ENCODE measurements around the gene SPECC1L.

SPECC1L gene

DNA sequence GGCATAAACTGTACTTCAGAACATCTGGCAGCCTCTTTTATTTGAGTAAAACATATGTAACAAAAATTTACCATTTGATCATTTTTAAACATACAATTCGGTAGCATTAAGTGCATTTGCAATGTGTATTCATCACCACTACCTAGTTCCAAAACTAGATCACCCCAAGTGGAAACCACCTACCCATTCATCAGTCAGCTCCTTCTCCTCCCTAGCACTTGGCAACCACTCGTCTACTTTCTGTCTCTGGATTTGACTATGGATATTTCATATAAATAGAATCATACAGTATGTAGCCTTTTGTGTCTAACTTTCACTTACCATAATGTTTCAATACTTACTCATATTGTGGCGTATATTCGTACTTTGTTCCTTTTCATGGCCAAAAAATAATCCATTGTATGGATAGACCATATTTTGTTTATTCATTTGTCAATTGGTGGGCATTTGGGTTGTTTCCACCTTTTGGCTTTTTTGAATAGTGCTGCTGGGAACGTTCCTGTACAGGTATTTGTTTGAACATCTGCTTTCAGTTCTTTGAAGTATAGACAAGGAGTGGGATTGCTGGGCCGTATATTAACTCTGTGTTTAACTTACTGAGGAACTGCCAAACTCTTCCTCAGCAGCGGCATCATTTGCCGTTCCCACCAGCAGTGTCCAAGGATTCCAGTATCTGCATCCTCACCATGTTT is 129.5 kb downstream of the SPECC1L start:
- no peak for DNase-seq (ENCODE audit: low read depth in 2 of 2)

DNA sequence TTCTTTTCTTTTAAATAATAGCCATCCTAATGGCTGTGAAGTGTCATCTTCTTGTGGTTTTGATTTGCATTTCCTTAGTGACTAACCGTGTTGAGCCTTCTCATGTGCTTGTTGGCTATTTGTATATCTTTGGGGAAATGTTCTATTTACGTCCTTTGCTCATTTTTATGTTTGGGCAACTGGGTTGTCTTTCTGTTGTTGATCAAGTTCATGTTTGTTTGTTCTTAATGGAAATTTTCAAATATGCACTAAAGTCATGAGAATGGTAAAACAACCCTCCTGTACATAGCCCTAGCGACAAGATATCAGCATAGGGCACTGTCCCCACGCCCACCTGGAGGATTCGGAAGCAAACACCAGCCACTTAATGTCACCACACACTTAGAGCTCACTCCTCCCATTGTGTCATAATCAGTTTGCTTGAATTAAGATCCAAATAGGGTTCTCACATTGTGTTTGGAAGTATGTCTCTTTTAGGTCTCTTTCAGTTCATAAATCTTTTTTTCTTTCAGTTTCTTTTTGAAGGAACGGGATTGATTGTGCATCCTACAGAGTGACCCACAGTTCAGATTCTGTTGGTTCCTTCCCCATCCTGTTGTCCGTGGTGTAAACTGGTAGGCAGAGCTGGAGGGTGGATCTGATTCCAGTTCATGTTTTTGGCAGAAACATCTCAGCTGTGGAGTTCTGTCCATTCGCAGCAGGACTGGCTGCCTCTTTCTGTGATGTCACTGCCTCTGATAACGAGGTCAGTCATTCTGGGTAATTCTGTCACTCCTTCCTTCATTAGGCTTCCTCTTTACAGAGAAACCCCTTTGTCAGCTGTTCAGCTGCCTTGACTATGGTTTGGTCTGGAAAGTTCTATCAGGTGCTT is 130.3 kb downstream of the SPECC1L start:
- no peak for DNase-seq (ENCODE audit: low read depth in 2 of 2)

DNA sequence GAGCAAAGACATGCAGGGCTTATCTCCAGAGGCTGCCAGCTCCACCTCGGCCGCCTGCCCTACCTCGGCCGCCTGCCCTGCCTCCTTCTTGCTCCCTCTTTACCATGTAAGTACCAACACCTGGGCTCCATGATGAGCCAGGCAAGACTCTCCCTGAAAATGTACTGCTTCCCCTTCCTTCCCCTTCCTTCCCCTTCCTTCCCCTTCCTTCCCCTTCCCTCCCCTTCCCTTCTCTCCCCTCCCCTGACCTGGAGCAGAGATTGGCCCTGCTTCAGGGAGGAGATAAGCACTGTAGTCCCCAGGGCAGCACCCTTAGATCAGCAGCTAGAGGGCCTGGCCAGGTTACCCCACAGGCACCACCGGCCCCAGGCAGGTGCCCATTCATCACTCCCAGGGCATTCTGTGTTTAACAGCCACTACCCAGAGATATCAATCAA is 131.3 kb downstream of the SPECC1L start:
- DNase-seq (ENCODE audit: low read depth in 2 of 2) = no peak

DNA sequence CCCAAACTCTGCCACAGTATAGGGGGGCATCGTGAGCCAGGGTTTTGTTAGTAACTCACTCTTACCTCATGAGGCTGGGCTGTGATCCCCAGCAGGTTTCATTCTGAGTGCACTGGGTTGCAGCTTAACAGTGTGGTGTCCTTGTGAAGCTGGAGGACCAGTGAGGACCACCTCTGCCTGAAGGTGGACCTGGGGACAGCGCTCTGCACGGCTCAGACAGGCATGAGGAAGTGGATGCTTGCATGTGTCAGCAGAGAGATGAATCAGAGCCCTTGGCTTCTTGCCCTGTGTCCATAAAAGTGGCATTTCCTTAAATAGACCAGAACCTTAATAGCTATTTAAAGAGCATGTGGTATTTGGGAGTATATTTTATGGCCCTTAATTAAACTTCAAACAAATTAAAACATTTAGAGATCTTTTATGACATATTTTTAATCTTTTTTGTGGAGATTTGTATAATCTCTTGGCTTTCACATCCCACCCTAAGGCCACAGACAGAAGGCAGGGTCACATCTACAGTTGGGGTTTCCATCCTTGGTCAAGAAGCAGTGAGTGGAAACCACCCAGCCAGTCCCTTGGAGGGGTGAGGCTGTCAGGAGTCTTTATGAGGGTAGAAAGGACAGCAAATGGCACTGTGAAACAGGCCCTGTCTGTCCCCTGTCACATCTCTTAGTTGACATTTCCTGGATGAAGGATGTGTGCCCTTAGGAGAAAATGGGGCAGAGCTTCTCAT is 132.0 kb downstream of the SPECC1L start:
- no peak for DNase-seq (ENCODE audit: low read depth in 2 of 2)

DNA sequence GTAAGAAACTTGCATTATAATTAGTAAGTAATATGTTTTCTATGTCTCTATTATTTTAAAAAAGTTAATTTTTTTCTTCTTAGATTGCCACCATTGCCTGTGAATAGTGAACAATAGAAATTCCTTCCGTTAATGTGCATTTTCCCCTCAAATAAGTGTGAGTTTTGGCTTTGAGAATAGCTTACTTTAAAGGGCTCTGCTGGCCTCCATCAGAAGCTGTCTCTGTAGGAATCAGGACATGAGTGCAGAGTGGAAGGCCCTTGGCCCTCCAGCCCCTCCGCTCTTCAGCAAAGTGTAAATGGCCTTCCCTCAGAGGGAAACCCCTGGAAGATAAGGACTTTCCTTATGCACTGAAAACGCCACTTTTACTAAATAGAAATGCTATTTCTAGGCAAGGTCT is 132.7 kb downstream of the SPECC1L start:
- no peak for DNase-seq (ENCODE audit: low read depth in 2 of 2)

DNA sequence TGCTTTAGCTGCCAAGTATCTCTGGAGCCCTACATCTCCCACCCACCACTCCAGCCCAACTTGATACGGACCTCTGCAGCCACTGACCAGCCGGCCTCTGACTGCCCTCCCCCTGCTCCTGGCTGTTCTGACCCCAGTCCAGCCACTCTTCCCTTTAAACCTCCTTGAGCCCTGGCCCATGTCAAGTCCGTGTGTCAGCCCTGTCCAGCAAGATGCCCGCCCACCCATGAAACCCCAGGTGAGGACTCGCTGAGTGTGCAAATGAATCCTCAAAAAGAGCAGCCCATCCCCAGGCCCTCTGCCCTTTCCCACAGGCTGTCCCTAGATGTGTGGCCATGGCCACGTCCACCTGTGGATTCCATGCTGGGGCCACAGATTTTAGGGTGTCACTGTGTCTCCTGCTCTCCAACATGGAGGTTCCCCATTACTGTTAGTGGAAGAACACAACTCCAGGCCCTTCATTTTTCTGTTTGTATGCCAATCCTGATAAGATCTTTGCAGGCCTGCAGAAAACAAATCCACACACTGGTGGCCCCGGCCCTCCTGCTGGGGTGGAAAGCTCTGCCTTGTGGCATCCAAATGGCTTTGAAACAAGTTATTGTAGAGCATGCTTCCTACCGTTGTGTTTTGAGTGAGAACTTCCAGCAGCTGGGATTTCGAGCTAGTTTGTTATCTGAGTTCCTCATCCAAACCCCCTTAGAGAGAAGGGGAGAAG is 134.1 kb downstream of the SPECC1L start:
- no peak for DNase-seq (ENCODE audit: low read depth in 2 of 2)

DNA sequence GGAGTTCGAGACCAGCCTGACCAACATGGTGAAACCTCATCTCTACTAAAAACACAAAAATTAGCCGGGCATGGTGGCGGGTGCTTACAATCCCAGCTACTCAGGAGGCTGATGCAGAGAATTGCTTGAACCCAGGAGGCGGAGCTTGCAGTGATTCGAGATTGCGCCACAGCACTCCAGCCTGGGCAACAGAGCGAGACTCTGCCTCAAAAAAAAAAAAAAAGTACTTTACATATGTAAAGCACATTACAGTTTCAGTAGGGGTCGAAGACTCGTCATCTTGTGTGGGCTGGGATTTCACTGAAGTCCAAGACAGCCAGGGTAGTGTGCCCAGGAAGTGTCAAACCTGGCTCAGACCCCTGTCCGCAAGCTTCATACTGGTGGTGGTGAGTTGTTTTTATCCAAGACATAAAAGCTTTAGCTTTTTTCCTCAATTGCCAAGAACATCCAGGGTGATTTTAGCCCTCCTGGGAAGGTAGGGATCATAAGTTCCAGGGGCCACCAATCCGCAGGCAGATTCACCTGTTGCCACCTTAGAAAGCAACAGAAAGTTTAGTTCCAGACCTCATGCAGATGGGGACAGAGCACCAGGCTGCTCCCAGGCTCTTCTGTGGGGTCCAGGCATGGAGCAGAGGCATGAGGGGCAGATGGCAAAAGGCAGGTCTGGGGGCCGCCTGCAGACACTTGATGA is 135.1 kb downstream of the SPECC1L start:
- DNase-seq (ENCODE audit: low read depth in 2 of 2) = no peak

DNA sequence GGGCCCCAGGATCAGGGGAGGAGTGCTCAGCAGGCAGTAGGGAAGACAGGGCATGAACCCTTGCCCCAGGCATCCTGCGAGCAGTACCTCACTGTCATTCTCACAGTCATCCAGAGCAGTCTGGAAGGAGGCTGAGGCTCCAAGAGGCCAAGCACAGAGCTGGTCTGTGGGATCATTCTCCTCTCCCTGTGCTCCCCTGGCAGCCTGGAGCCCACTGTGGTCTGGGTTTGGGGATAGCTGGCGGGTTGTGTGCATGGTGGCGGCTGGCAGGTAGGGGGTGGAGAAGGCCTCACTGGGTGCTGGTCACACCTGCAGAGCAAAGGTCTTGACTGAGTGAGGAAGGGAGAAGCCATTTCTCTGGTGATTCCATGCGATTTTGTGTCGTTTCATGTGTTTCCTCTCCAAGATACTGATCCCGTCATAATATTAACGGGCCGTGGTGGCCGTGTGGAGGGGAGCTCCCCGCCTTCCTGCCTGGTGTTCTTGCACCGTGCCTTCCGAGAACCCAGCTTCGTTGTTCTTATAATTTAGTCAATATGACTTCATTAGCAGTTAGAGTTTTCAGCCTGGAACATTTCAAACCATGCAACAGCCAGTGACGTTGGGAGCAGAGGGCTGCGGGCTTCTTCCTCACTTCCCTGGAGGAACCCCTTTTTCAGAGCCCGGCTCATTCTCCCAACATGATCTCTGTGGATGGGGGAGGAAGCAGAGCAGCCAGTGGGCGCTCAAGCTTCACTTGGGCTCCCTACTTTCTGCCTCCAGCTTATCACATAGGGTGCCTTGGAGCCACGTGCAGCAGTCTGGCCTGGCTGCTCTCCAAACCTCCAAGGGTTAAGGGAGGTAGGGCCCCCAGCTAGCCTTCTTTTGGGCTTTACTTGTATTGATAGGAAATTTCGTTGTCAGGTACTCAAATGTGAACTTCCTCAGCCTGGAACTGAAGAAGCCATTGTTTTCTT is 136.0 kb downstream of the SPECC1L start:
- no peak for DNase-seq (ENCODE audit: low read depth in 2 of 2)

DNA sequence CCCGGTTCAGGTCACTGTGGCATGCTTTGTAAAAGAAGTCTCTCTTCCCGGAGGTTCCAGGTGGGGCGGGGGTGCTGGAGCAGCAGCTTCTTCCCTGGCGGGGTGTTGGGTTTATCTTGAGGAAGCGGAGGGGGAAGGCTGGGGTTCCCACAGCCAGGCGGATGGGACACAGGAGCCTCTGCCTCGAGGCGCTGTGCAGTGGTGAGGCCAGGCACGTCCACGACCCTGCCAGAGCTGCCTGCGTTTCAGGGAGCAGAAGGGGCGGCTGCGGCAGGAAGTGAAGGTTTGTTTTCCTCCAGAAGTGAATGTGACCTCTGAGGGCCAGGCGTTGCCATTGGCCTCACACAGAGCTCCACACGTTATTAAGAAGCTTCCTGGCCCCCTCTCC is 136.6 kb downstream of the SPECC1L start:
- DNase-seq (ENCODE audit: low read depth in 2 of 2) = no peak

DNA sequence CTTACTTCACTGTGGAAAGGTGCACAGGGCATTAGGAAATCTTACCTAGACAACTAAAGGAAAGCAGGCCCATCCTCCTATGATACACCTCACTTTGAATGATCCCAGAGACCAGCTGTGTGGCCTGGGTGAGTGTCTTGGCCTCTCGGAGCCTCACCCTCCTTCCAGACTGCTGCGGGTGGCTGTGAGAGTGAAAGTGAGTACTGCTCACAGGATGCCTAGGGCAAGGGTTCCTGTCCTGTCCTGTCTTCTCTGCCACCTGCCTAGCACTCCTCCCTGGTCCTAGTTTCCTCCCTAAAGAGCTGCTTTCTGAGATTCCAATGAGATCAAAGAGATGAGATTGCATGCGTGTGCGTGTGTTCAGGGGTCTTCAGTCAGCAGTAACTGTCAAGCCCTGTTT is 137.3 kb downstream of the SPECC1L start:
- no peak for DNase-seq (ENCODE audit: low read depth in 2 of 2)

DNA sequence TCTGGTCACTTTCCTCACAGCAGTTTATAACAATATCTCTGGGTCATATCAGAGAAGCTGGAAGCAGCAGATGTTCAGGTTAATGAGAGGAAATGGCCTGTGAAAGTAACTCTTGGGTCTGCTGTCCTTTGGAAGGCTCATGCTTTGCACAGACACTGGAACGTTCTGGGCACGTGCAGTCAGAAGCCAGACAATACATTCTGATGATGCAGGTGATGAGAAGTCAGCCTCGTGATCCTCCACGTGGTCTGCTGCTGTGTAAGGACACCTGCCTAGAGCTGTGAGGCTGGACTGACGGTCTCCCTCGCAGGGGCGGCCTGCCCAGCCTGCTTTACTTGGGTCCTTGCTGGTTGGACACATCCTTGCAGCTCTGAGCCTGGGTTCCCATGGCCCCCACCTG is 138.0 kb downstream of the SPECC1L start:
- DNase-seq (ENCODE audit: low read depth in 2 of 2) = no peak

DNA sequence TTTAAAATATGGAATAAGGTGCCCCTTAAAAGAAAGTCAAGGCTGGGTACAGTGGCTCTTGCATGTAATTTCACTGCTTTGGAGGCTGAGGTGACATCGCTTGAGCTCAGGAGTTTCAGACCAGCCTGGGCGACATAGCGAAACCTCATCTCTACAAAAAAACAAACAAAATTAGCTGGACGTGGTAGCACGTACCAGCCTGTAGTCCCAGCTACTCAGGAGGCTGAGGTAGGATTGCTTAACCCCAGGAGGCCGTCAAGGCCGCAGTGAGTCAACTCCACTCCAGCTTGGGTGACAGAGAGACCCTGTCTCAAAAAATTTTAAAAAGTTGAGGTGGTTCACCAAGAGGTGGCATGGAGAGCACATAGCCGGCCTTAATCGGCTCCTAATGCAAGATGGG is 139.1 kb downstream of the SPECC1L start:
- no peak for DNase-seq (ENCODE audit: low read depth in 2 of 2)

DNA sequence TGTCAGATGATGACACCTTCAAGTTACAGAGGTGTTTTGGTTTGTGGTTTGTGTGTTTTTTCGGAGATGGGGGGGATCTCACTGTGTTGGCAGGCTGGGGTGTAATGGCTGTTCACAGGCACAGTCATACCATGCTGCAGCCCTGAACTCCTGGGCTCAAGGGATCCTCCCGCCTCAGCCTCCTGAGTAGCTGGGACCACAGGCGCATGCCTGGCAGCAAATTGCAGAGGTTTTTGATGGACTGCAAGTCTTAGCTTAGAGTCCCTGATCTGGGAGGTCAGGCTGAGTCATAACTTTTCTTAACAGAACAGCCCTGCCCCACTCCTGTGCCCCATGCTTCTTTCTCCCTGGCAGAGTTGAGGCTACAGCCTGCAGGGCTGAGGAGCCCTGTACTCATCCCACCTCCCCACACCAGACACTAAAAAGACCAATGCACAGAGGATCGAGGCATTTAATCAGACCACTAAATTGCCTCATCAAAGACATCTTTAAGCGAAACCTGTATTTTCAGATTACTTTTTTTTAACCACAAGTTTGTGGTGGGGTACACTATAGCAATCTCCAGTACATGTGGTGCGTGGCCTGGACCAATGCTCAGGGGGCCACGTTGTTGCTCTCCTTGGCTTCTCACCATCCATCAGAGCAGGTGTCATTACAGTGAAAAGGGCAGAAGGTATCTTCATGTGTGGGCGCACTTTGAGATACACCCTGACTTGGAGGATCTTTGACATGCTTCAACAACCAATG is 139.7 kb downstream of the SPECC1L start:
- no peak for DNase-seq (ENCODE audit: low read depth in 2 of 2)

DNA sequence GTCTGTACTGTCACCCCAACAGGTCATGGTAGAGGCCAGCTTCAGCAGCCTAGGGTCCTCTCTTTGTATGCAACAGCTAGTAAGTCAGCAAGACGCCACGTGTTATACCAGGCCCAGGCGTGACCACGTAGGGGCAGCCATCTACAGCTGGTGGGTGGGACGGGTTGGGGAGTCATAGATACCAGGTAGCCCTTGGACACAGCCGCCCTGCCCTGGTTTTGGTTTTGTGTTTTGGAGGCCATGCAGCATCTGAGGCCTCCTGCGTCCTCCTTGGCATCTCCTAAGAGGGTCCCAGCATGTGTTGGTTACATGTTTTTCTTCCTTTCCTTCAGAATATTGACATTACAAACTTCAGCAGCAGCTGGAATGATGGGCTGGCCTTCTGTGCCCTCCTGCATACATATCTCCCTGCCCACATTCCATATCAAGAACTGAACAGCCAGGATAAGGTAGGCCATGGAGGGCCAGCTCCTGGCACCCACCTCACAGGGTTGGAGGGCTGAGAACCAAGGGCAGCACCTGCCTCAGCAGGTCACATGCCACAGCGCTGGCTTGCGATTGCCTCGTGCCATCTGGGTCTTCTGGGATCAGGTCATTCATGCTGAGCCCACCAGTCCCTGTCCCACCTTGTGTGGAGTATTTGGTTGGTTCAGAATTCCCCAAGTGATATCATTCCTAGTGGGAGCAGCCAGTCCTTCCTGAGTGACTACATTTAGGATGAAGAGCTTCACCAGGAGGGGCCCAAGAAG is 140.8 kb downstream of the SPECC1L start:
- no peak for DNase-seq (ENCODE audit: low read depth in 2 of 2)

DNA sequence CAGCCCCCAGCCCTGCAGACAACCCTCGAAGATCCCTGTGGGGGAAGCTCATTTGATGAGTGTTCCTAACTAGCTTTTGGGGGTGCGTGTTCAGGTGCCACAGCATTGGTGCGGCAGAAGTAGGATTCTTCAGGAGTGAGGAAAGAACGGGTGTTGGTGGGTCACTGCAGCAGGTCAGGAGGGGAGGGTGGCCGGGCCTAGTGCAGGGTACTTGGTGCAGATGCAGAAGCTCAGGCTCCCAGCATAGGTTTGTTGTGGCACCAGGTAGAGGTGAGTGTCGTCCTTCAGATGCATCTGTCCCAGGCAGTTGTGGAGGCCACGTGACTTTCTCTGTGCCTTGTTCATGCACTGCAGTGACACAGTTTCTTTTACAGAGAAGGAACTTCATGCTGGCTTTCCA is 141.6 kb downstream of the SPECC1L start:
- DNase-seq (ENCODE audit: low read depth in 2 of 2) = no peak

DNA sequence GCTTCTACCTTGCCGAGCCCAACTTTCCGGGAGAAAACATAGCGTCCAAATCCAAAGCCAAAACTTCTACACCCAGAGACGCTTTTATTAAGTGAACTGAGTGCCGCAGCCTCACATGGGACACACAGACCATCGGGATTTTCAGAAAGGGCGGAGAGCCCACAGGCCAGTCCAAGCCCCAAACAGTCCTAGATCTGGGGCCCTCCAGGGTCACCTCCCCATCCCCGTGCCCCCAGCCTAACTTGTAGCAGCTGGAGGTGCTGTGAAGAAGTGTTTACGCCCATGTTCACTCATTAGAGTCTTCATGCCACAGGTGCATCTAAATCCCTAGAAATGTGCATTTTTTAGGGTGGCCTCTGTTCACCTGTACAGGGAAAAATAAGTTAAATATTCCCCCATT is 142.6 kb downstream of the SPECC1L start:
- no peak for DNase-seq (ENCODE audit: low read depth in 2 of 2)

DNA sequence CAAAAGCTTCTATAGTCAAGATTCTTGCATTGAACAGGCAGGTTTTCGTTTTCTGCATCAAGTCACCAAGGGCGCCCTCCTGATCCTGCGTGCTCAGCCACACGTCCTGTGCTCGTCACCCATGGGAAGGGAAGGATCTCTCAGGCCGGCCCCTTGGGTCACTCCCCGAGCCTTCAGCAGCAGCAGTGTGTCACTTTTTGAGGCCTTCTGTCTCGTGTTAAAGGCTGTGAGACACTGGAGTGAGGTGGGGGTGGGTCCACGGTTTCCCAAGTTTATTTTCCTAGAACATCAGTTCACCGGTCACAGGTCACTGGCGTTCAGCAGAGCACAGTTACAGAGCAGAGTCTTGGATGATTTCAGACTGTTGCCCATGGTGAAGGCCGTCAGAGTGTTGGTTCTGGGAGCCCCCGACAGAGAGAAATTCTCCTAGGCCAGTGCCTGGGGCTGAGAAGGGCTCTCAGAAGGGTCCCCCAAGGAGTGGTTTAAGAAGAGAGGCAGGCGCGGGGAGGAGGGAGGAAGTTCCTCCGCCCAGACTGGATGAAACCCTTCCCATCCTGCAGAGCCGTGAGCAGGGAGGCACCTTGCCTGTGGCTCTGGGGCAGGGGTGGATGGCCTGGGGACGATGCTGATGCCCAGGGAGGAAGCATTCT is 143.2 kb downstream of the SPECC1L start:
- no peak for DNase-seq (ENCODE audit: low read depth in 2 of 2)

DNA sequence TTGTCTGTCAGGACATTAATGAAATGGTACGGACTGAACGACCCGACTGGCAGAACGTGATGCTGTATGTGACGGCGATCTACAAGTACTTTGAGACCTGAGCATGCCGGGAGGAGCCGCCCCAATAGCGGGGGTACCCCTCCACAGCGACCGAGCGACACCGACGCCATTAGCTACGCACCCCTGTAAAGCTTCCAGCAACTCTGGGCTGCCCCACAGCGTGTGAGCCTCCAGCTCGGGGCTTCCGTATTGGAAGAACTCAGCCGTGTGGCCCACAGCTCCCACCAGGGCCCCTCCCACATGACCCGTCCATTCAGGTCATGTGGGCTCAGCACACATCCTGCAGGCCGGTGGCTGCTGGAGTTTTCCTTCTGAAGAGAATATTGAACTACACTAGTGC is 143.9 kb downstream of the SPECC1L start:
- no peak for DNase-seq (ENCODE audit: low read depth in 2 of 2)

Data from stimulated activated CD8-positive, alpha-beta memory T cell treated with anti-CD3 and anti-CD28 coated beads, Interleukin-2, amount 100 ng/mL, for 48 hours (primary cell).